Endothelial cell of umbilical vein (primary cell): ENCODE measurements around the gene SOWAHD. TPM values are rescaled to one million over a fixed set of nuclear protein-coding genes. Genes with fewer than 3 reads are reported as not detected.

Experiments
- BruUV-seq: library from RNA; stranded (reverse); fragments of 400-500 nt; replicated peaks from 2 replicates; lab custom pipeline; 2021; lab: Mats Ljungman, UMichigan
- CTCF ChIA-PET: fragments of 300-600, 350-600 bp; sonication (Branson Sonifier 250); formaldehyde crosslinking; loops from one replicate; lab custom pipeline; 2021; ENCODE audit warnings: antibody characterized with exemption, inconsistent platforms; lab: Charles Lee
- POLR2A ChIA-PET: fragments of 300-600, 350-600 bp; sonication (Branson Sonifier 250); formaldehyde crosslinking; loops from one replicate; lab custom pipeline; 2021; ENCODE audit warnings: antibody characterized with exemption, inconsistent platforms; lab: Charles Lee
- DNase-seq: peaks from one replicate; pipeline ENCODE4 v3.0.0-alpha.2; 2011; ENCODE audit warnings: low read depth, low spot score
- FAIRE-seq: peaks from 2 replicates; lab custom pipeline; 2011; peaks lifted over from hg19 to GRCh38; lab: Jason Lieb, UNC
- H2AFZ ChIP-seq: 2 replicates; pipeline ENCODE4 v1.6.0; 2012; ENCODE audit warnings: low read depth, low read length, control low read depth, inconsistent platforms
- H3K27ac ChIP-seq: 2 replicates; pipeline ENCODE4 v1.5.1; 2011; ENCODE audit warnings: low read depth, mild to moderate bottlenecking, control low read depth, low read length, moderate library complexity; ENCODE audit not compliant: insufficient read depth
- H3K27me3 ChIP-seq, 2 experiments: 2 replicates each; pipeline versions ENCODE4 v1.6.0 to v1.6.1; 2011; ENCODE audit warnings: low read length in 2 of 2, mixed read lengths in 1 of 2; ENCODE audit not compliant: control insufficient read depth in 2 of 2, insufficient read depth in 2 of 2
- H3K36me3 ChIP-seq, 2 experiments: 2 replicates in 1 of 2; 3 replicates in 1 of 2; pipeline ENCODE4 v1.5.1; 2011; ENCODE audit warnings: low read length in 2 of 2, mild to moderate bottlenecking in 1 of 2, moderate library complexity in 1 of 2; ENCODE audit not compliant: control insufficient read depth in 2 of 2, insufficient read depth in 2 of 2; ENCODE audit errors: extremely low read depth in 1 of 2
- H3K4me1 ChIP-seq: 3 replicates; pipeline ENCODE4 v1.5.1; 2011; ENCODE audit warnings: mild to moderate bottlenecking, low read length; ENCODE audit not compliant: control insufficient read depth, insufficient read depth; ENCODE audit errors: extremely low read depth
- H3K4me2 ChIP-seq: 2 replicates; pipeline ENCODE4 v1.6.1; 2011; ENCODE audit warnings: low read length, control low read depth, mixed read lengths; ENCODE audit not compliant: insufficient read depth
- H3K4me3 ChIP-seq, 3 experiments: fragments of 200-600 bp in 1 of 3; sonication (generic), shearing (Covaris generic) in 1 of 3; replicated peaks in 1 of 3; 2 replicates each; pipeline ENCODE4 v1.5.1; 2011 to 2016; ENCODE audit warnings: control low read depth in 3 of 3, low read length in 3 of 3, mild to moderate bottlenecking in 2 of 3, inconsistent platforms in 1 of 3, low read depth in 1 of 3, moderate library complexity in 1 of 3; ENCODE audit not compliant: insufficient read depth in 1 of 3
- H3K79me2 ChIP-seq: 2 replicates; pipeline ENCODE4 v1.6.0; 2012; ENCODE audit warnings: low read length, inconsistent platforms; ENCODE audit not compliant: control insufficient read depth, insufficient read depth
- H3K9ac ChIP-seq: replicated peaks from 2 replicates; pipeline ENCODE3; 2011; ENCODE audit warnings: low read length, control low read depth; ENCODE audit not compliant: insufficient read depth; ENCODE audit errors: extremely low read depth
- H3K9me1 ChIP-seq: replicated peaks from 3 replicates; pipeline ENCODE4 v1.6.0; 2011; ENCODE audit warnings: mild to moderate bottlenecking, low read length; ENCODE audit not compliant: control insufficient read depth, insufficient read depth; ENCODE audit errors: extremely low read depth
- H3K9me3 ChIP-seq: replicated peaks from 2 replicates; pipeline ENCODE4 v1.5.1; 2012; ENCODE audit warnings: low read length, inconsistent platforms; ENCODE audit not compliant: control insufficient read depth, insufficient read depth
- H4K20me1 ChIP-seq: replicated peaks from 2 replicates; pipeline ENCODE3; 2011; ENCODE audit warnings: mild to moderate bottlenecking, low read length; ENCODE audit not compliant: control insufficient read depth, insufficient read depth; ENCODE audit errors: extremely low read depth
- EZH2 ChIP-seq: IDR thresholded peaks from 2 replicates; pipeline ENCODE4 v1.6.1; 2012; ENCODE audit warnings: borderline replicate concordance, low read depth, mild to moderate bottlenecking, moderate library complexity, low read length, inconsistent platforms; ENCODE audit not compliant: severe bottlenecking
- FOS ChIP-seq: IDR thresholded peaks from 2 replicates; pipeline ENCODE4 v1.6.1; 2011; ENCODE audit warnings: mild to moderate bottlenecking, low read length, moderate library complexity, borderline replicate concordance; ENCODE audit not compliant: insufficient read depth
- GATA2 ChIP-seq: IDR thresholded peaks from 2 replicates; pipeline ENCODE4 v1.7.0; 2011; ENCODE audit warnings: low read depth, mild to moderate bottlenecking, moderate library complexity, mixed read lengths, low read length; ENCODE audit not compliant: insufficient read length, insufficient read depth
- JUN ChIP-seq: IDR thresholded peaks from 2 replicates; pipeline ENCODE4 v1.6.1; 2011; ENCODE audit warnings: borderline replicate concordance, low read depth; ENCODE audit not compliant: insufficient read length, insufficient read depth
- MYC ChIP-seq: IDR thresholded peaks from one replicate; pipeline ENCODE4 v1.6.1; 2011; ENCODE audit warnings: mild to moderate bottlenecking, low read depth, low read length
- POLR2A ChIP-seq: IDR thresholded peaks from 2 replicates; pipeline ENCODE4 v1.6.1; 2012; ENCODE audit warnings: low read depth, mild to moderate bottlenecking, control low read depth, low read length
- POLR2AphosphoS5 ChIP-seq: IDR thresholded peaks from 2 replicates; pipeline ENCODE4 v1.6.1; 2012; ENCODE audit warnings: low read depth, mild to moderate bottlenecking, control low read depth, low read length, moderate library complexity; ENCODE audit not compliant: insufficient read depth
- dilution Hi-C: fragments of 300-500 bp; cut with MboI; formaldehyde crosslinking; loops from one replicate; pipeline ENCODE4 v1.15.0; 2019; ENCODE audit warnings: low sequenced_read_pairs; ENCODE audit not compliant: extremely low pct_ligation_motif_present
- intact Hi-C: fragments of 100-400 bp; cut with micrococcal nuclease; formaldehyde crosslinking; loops from one replicate; pipeline ENCODE4 v1.10.0; 2022
- polyA plus RNA-seq, 4 experiments: library from polyadenylated mRNA; depleted of rRNA in 3 of 4; stranded (reverse) in 3 of 4; unstranded in 1 of 4; fragments of >200 nt; gene quantifications; 2 replicates each; pipeline versions ENCODE4 v1.2.1 to v1.2.3, GENCODE V29; 2011 to 2012; ENCODE audit warnings: missing spikeins in 1 of 4
- total RNA-seq: library from RNA; stranded (reverse); gene quantifications from 2 replicates; pipeline ENCODE4 v1.2.3, GENCODE V29; 2021
- TF ChIP-seq, protein P1 (sequence below), 2 donors: IDR thresholded peaks; 1 replicate in 1 of 2; 2 replicates in 1 of 2; pipeline ENCODE4 v1.5.1; 2011; ENCODE audit warnings: low read length in 2 of 2, mild to moderate bottlenecking in 2 of 2, moderate library complexity in 2 of 2, control low read depth in 1 of 2, inconsistent platforms in 1 of 2, low read depth in 1 of 2; ENCODE audit not compliant: insufficient read depth in 1 of 2; ENCODE audit errors: extremely low read depth in 1 of 2
- TF ChIP-seq, protein P2 (sequence below): IDR thresholded peaks from 2 replicates; pipeline ENCODE4 v1.6.1; 2011; ENCODE audit not compliant: insufficient read depth, insufficient read length

Gene SOWAHD
- total and polyA plus RNA-seq, 2 donors (not counting 3 experiments of a cell fraction or from before 2014, with no cell fraction given), result not detected

- H3K9ac ChIP-seq, result no peak overlapping the region
- no peaks in the 10 kb centered on the region for H3K27me3 ChIP-seq
- no peaks in the 10 kb centered on the region for H3K4me1 ChIP-seq
- H3K79me2 ChIP-seq, result no peaks in the 10 kb centered on the region
- ChIA-PET POLR2A (no interaction called here), CTCF (no interaction called here)
- no peaks in the 10 kb centered on the region for H3K9me1 ChIP-seq
- intact Hi-C loops (no loop called here), dilution Hi-C loops (no loop called here)
- TF ChIP-seq FOS (no peak), MYC (no peak), EZH2 (no peak), GATA2 (no peak), POLR2AphosphoS5 (no peak), JUN (no peak), POLR2A (no peak)
- TF ChIP-seq, protein P1, sequence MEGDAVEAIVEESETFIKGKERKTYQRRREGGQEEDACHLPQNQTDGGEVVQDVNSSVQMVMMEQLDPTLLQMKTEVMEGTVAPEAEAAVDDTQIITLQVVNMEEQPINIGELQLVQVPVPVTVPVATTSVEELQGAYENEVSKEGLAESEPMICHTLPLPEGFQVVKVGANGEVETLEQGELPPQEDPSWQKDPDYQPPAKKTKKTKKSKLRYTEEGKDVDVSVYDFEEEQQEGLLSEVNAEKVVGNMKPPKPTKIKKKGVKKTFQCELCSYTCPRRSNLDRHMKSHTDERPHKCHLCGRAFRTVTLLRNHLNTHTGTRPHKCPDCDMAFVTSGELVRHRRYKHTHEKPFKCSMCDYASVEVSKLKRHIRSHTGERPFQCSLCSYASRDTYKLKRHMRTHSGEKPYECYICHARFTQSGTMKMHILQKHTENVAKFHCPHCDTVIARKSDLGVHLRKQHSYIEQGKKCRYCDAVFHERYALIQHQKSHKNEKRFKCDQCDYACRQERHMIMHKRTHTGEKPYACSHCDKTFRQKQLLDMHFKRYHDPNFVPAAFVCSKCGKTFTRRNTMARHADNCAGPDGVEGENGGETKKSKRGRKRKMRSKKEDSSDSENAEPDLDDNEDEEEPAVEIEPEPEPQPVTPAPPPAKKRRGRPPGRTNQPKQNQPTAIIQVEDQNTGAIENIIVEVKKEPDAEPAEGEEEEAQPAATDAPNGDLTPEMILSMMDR (IDR thresholded peaks at IDR 0.05; ENCODE audit: extremely low read depth in 1 of 2, insufficient read depth in 1 of 2, low read depth in 1 of 2, low read length in 2 of 2), result no peak
- TF ChIP-seq, protein P2, sequence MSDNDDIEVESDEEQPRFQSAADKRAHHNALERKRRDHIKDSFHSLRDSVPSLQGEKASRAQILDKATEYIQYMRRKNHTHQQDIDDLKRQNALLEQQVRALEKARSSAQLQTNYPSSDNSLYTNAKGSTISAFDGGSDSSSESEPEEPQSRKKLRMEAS, result no peak
- FAIRE-seq (no peak), DNase-seq (no peak)
- H3K9me3 ChIP-seq, result no peaks in the 10 kb centered on the region
- H4K20me1 ChIP-seq, result no peaks in the 10 kb centered on the region
- H3K27ac ChIP-seq, result no peak overlapping the region
- H3K4me3 ChIP-seq, result no peak overlapping the region
- no peaks in the 10 kb centered on the region for H3K36me3 ChIP-seq
- BruUV-seq, result no TSS peak
- no peak overlapping the region for H2AFZ ChIP-seq
- H3K4me2 ChIP-seq, result no peak overlapping the region
Measured at GRCh38 chrX:119708936-119709335, 49.5 kb upstream of the SOWAHD start.
